Measurements from ENCODE around the gene C10orf67.
"Not testable (repeated sequence)": the region's sequence is repeated elsewhere in the genome, so short reads cannot be mapped to it uniquely, and the experiment has no call there.

C10orf67 gene

GRCh38 chr10:23344241-23344841 is at the start of gene C10orf67:
C10orf67 (minus strand) TSS chr10:23344797; CDS start chr10:23344774, 23 bp downstream.
- peak; percentile 13 for DNase-seq

GRCh38 chr10:23391821-23392220 is 47.2 kb upstream of the C10orf67 start:
- no peak for DNase-seq

- no peak for DNase-seq
Observed at GRCh38 chr10:23390809-23391208, 46.2 kb upstream of the C10orf67 start.

GRCh38 chr10:23390408-23390807 is 45.8 kb upstream of the C10orf67 start:
- not testable (repeated sequence) for DNase-seq

GRCh38 chr10:23387516-23387915 is 42.9 kb upstream of the C10orf67 start:
- DNase-seq = not testable (repeated sequence)

GRCh38 chr10:23386052-23386451 is 41.5 kb upstream of the C10orf67 start:
- no peak for DNase-seq

GRCh38 chr10:23384364-23384763 is 39.8 kb upstream of the C10orf67 start:
- no peak for DNase-seq

GRCh38 chr10:23383637-23384036 is 39.0 kb upstream of the C10orf67 start:
- no peak for DNase-seq

- no peak for DNase-seq
Observed at GRCh38 chr10:23381298-23382040, 36.9 kb upstream of the C10orf67 start.

GRCh38 chr10:23379686-23380085 is 35.1 kb upstream of the C10orf67 start:
- DNase-seq = no peak

- no peak for DNase-seq
Observed at GRCh38 chr10:23376229-23376655, 31.6 kb upstream of the C10orf67 start.

- no peak for DNase-seq
Observed at GRCh38 chr10:23375366-23375765, 30.8 kb upstream of the C10orf67 start.

GRCh38 chr10:23373156-23373555 is 28.6 kb upstream of the C10orf67 start:
- DNase-seq = no peak

- DNase-seq = no peak
Observed at GRCh38 chr10:23371073-23371472, 26.5 kb upstream of the C10orf67 start.

- no peak for DNase-seq
Observed at GRCh38 chr10:23370106-23370505, 25.5 kb upstream of the C10orf67 start.

- DNase-seq = no peak
Observed at GRCh38 chr10:23368816-23369640, 24.4 kb upstream of the C10orf67 start.

- no peak for DNase-seq
Observed at GRCh38 chr10:23367896-23368595, 23.4 kb upstream of the C10orf67 start.

- DNase-seq = not testable (repeated sequence)
Observed at GRCh38 chr10:23365417-23366030, 20.9 kb upstream of the C10orf67 start.

GRCh38 chr10:23364378-23364777 is 19.8 kb upstream of the C10orf67 start:
- no peak for DNase-seq

- DNase-seq = no peak
Observed at GRCh38 chr10:23363793-23364135, 19.2 kb upstream of the C10orf67 start.

- no peak for DNase-seq
Observed at GRCh38 chr10:23362879-23363792, 18.5 kb upstream of the C10orf67 start.

Data from NCI-H774 (cell line).